Fibroblast of the aortic adventitia (primary cell): ENCODE measurements around the gene TMEM263. TPM values are rescaled to one million over a fixed set of nuclear protein-coding genes. Genes with fewer than 3 reads are reported as not detected.
A peak's percentile ranks its signal among the peaks of the same experiment; 100 is the strongest.

Experiments used
- DNase-seq: peaks from one replicate; pipeline ENCODE4 v3.0.0-alpha.2; 2010; ENCODE audit warnings: low read depth
- H3K4me3 ChIP-seq: 2 replicates; pipeline ENCODE4 v1.5.1; 2011; ENCODE audit warnings: low read depth, mild to moderate bottlenecking, control low read depth, low read length, moderate library complexity
- CTCF ChIP-seq: IDR thresholded peaks from 2 replicates; pipeline ENCODE4 v1.5.1; 2011; ENCODE audit warnings: mild to moderate bottlenecking, low read length, control low read depth, inconsistent platforms; ENCODE audit not compliant: insufficient read depth
- total RNA-seq: library from RNA; depleted of rRNA; stranded (reverse); fragments of >200 nt; gene quantifications from 2 replicates; pipeline ENCODE4 v1.2.3, GENCODE V29; 2012; ENCODE audit warnings: low replicate concordance

The TMEM263 gene
- total RNA-seq, 1 donor, result 138 TPM

GRCh38 chr12:106947461-106947860, 8.2 kb upstream of the TMEM263 start:
- no peak overlapping the region for H3K4me3 ChIP-seq
- DNase-seq, result no peak
- no peak for TF ChIP-seq CTCF

- no peak overlapping the region for H3K4me3 ChIP-seq
- no peak for DNase-seq
- no peak for TF ChIP-seq CTCF
Observed at GRCh38 chr12:106950591-106950990, 5.1 kb upstream of the TMEM263 start.

- H3K4me3 ChIP-seq, result no peak overlapping the region
- no peak for TF ChIP-seq CTCF
- no peak for DNase-seq
Observed at GRCh38 chr12:106953352-106954250, 2.1 kb upstream of the TMEM263 start.

DNA sequence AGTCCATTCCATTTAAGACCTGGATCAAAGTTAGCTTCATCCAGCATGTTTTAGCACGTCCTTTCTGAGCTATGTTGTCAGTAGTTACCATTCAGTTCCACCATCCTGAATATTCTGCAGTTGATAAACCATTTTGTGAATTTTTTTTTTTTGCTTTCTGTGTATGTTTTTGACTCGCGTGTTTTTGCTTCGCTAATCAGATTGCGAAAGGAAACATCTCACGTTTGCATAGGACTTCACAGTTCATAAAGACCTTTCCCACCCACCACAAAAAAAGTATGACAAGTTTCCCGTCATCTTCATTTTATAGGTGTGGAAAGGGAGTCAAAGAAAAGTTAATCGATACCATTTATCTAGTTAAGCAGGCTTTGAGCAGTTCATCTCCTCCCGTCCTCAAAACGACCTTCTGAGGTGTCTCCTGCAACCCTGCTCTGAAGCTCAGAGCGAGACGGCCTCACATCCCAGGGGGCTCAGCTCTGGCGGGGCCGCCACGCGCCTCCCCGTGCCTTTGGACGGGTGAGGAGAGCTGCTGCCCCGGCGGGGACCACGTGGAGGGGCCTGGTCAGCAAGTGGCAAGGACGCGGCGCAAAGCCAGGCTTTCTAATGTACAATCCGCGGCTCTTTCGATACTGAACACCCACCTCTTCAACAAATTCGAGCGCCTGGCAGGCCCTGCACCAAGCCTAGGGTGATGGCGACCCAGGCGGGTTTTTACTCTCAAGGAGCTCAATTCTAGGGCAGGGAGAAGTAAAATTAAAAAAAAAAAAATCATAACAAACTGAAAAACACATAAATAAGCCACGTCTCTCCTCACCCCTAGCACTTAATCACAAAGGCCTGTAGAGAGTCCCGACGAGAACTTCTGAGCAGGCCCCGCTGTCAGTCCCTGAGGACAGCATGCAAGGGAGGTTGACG, 988 bp upstream of the TMEM263 start:
- no peak for TF ChIP-seq CTCF
- no peak for DNase-seq
- H3K4me3 ChIP-seq, result peak overlapping the region; percentile 81

DNA sequence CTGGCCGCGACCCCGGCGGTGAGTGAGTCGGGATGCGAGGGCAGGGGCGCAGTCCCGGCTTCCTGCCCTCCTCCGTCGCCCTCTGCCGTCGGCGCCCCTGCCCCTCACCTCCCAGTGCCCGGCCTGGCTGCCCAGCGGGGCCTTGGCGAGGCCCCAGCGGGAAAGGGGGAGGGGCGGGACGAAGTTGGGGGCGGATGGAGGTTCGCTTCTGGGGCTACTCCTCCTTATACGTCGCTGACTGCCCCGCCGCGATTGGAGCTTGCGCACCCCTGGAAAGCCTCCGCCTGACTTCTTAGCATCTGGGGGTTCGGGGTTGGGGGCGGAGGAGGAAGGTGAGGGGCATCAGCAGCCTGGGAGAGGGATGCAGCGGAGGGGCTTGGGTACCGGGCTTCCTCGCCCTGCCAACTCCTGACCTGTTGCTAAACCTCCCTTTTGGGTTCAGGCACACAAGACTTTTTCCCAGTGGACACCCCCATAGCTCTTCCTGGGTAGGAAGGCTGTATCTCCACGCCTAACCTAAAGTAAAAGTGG, 406 bp downstream of the TMEM263 start:
- DNase-seq, result peak; percentile 68
- peak overlapping the region; percentile 81 for H3K4me3 ChIP-seq
- peak; percentile 2 for TF ChIP-seq CTCF

- peak; percentile 13 for DNase-seq
Observed at GRCh38 chr12:106957583-106957982, 1.9 kb downstream of the TMEM263 start.

More at GRCh38 chr12:106957583-106957982, 1.9 kb downstream of the TMEM263 start:
- TF ChIP-seq CTCF, result no peak
- H3K4me3 ChIP-seq, result peak overlapping the region; percentile 81
